Measurements from ENCODE around the gene TSPAN19.

The TSPAN19 gene

DNA sequence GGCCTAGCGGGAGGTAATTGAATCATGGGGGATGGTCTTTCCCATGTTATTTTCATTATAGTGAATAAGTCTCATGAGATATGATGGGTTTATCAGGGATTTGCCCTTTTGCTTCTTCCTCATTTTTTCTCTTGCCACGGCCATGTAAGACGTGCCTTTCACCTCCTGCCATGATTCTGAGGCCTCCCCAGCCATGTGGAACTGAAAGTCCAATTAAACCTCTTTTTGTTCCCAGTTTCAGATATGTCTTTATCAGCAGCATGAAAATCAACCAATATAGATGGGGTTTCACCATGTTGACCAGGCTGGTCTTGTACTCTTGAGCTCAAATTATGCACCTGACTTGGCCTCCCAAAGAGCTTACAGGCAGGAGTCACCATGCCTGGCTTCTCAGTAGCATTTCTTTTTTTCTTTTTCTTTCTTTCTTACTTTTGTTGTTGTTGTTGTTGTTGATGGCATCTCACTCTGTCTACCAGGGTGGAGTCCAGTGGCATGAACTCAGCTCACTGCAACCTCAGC is 33.2 kb downstream of the TSPAN19 start:
- DNase-seq (ENCODE audit: low read depth in 2 of 2): no peak

DNA sequence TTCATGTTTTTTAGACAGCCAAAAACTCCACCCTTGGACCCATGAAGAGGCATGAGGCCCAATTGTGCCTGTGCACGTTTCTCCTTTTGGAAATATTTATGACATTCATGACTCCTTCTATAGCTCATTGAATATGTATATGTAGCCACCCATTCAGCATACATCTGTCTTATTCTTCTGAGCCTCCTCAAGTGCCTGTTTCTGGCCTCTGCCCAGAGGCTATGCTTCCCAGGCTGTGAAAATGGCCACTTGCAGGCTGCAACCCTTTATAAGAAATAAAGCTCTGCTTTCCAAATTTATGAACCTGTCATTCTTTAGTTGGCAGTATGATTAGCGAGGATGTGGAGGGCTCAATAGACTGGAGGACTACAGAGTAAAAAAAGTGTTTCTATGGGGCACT is 35.3 kb downstream of the TSPAN19 start:
- DNase-seq (ENCODE audit: low read depth in 2 of 2): no peak

DNA sequence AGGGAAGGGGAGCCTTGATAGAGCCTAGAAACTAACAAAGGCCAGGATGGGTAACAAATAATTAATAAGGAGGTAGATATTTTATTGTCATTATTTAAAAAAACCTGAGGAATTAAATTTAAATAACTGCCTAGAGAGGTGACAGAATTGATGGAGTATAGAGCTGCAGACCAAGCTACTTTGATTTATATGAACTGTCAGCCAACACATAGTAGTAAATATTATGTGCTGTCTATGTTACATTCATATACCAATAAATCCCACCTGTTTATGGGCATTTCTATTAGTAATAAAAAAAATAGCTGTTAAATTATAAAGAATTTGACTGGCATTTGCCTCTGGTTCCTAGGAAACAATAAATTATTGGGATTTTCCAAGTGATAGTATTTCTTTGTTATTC is 37.7 kb downstream of the TSPAN19 start:
- no peak for DNase-seq (ENCODE audit: low read depth in 2 of 2)

- DNase-seq (ENCODE audit: low read depth in 2 of 2): no peak
Observed at GRCh38 chr12:84996759-84997158, 39.3 kb downstream of the TSPAN19 start.

- no peak for DNase-seq (ENCODE audit: low read depth in 2 of 2)
Observed at GRCh38 chr12:84995641-84996040, 40.4 kb downstream of the TSPAN19 start.

- DNase-seq (ENCODE audit: low read depth in 2 of 2): no peak
Observed at GRCh38 chr12:84994426-84994825, 41.7 kb downstream of the TSPAN19 start.

- no peak for DNase-seq (ENCODE audit: low read depth in 2 of 2)
Observed at GRCh38 chr12:84986586-84986985, 49.5 kb downstream of the TSPAN19 start.

GRCh38 chr12:84986117-84986516 is 50.0 kb downstream of the TSPAN19 start:
- DNase-seq (ENCODE audit: low read depth in 2 of 2): no peak

GRCh38 chr12:84983289-84983688 is 52.8 kb downstream of the TSPAN19 start:
- DNase-seq (ENCODE audit: low read depth in 2 of 2): no peak

GRCh38 chr12:84982888-84983287 is 53.2 kb downstream of the TSPAN19 start:
- DNase-seq (ENCODE audit: low read depth in 2 of 2): no peak

DNA sequence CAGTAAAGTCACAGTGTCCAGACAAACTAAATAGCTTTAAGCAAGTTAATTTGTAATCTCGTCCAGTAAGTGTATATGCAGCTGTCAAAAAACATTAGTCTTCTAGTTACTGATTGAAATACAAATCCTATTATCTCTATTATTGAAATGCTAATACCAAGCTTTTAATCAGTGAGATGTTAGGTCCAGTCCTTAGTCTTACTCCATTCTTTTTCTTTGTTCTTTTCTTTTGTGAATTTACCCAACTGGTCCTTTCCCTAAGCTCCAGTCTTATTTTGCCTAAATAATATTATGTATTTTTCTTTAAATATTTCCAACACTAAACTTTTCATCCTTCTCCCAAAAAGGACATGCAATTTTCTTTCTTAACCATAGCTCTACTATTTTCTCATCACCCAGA is 57.2 kb downstream of the TSPAN19 start:
- DNase-seq (ENCODE audit: low read depth in 2 of 2): no peak

- DNase-seq (ENCODE audit: low read depth in 2 of 2): no peak
Observed at GRCh38 chr12:84976133-84976532, 59.9 kb downstream of the TSPAN19 start.

DNA sequence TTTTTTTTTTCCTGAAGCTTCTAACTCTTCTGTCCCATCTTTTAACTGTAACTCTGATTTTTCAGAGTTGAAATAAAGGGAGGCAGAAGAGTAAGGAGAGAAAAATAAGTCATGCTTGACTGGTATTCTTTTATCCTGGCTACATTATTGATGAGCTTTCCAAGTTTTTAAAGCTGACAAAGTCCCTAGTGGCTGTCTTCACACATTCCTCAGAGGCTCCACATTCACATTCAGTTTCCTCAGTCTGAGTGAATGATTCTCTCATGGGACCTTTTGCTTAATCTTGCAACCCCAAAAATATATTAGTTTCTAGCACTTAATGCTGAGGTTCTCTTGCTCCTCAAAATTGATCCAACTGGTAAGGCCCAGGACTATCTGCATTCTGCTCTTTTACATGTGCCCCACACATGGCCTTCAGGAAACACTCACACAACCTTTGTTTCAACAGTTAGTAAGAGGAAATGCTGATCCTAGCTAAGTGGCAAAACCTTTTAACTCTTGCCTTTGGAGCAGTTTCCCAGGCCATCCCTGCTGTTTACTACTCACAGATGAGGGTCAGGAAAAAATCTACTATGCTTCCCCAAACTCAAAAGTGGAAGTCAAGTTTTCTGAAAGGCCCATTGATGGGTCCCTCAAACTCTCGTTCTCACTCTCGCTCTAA is 61.8 kb downstream of the TSPAN19 start:
- DNase-seq (ENCODE audit: low read depth in 2 of 2): no peak

- DNase-seq (ENCODE audit: low read depth in 2 of 2): no peak
Observed at GRCh38 chr12:84973026-84973425, 63.1 kb downstream of the TSPAN19 start.

DNA sequence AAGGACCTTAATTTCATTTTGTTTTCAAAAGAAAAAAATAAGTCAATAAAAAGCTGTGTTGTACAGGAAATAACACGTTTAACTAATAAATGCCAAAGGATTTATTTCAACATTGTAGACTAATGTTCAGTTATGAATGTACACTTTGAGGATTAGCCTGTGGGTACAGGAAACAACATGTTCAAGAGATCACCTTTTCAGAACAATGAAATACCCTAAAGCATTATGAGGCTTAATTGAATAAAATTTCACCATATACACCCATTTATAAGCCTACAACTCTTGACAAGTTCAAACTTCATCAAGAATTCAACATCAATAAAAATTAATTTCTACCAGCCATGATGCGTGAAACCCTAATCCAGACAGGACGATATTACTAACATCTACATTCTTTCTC is 66.9 kb downstream of the TSPAN19 start:
- DNase-seq (ENCODE audit: low read depth in 2 of 2): no peak

Measured in stimulated activated CD8-positive, alpha-beta memory T cell treated with anti-CD3 and anti-CD28 coated beads, Interleukin-2, amount 100 ng/mL, for 1 hour (primary cell).